GM13976 (cell line): ENCODE measurements around the gene PDE6C.

Experiments used
- DNase-seq: peaks from one replicate; pipeline ENCODE4 v3.0.0; 2012; ENCODE audit warnings: low spot score
- CTCF ChIP-seq: IDR thresholded peaks from 2 replicates; pipeline ENCODE4 v1.5.1; 2012; ENCODE audit warnings: borderline replicate concordance, mild to moderate bottlenecking; ENCODE audit not compliant: insufficient read depth; ENCODE audit errors: extremely low read depth, missing control alignments, control extremely low read depth
- in situ Hi-C: fragments of 300-500 bp; cut with MboI; formaldehyde crosslinking; loops from one replicate; pipeline ENCODE4 v1.12.0; 2022; ENCODE audit warnings: low sequenced_read_pairs, mixed read lengths, inconsistent platforms; ENCODE audit not compliant: unreplicated experiment

The PDE6C gene

GRCh38 chr10:93672022-93672678 lies 59.8 kb downstream of the PDE6C start:
- TF ChIP-seq CTCF, result no peak
- no peak for DNase-seq
- in situ Hi-C loops, result no loop called here

- no peak for DNase-seq
- in situ Hi-C loops, result no loop called here
- no peak for TF ChIP-seq CTCF
These were observed 60.6 kb downstream of the PDE6C start for GRCh38 chr10:93672890-93673289.

GRCh38 chr10:93673791-93674190 lies 61.5 kb downstream of the PDE6C start:
- TF ChIP-seq CTCF, result no peak
- no peak for DNase-seq
- in situ Hi-C loops, result no loop called here

- in situ Hi-C loops, result no loop called here
- no peak for TF ChIP-seq CTCF
- no peak for DNase-seq
These were observed 66.0 kb downstream of the PDE6C start for GRCh38 chr10:93678386-93678785.

GRCh38 chr10:93678805-93679587 lies 66.7 kb downstream of the PDE6C start:
- TF ChIP-seq CTCF, result no peak
- DNase-seq, result no peak
- in situ Hi-C loops, result no loop called here

- in situ Hi-C loops, result no loop called here
- DNase-seq, result peak; percentile 7
- no peak for TF ChIP-seq CTCF
These were observed 68.2 kb downstream of the PDE6C start for GRCh38 chr10:93680412-93681047.
